K562 (cell line): Measurements from ENCODE around the gene VGLL4. TPM values are rescaled to one million over a fixed set of nuclear protein-coding genes. Genes with fewer than 3 reads are reported as not detected.

Source experiments
- ATAC-seq: fragments of 200-7000 bp; cut with Tn5 transposase; 3 replicates; pipeline ENCODE4 v1.9.1; 2020; ENCODE audit warnings: moderate library complexity
- BruUV-seq: library from RNA; stranded (reverse); fragments of 400-500 nt; replicated peaks from 2 replicates; lab custom pipeline; 2021; lab: Mats Ljungman, UMichigan
- CTCF ChIA-PET: fragments of 300-600 bp; formaldehyde crosslinking; extraction: SDS; loops from one replicate; lab custom pipeline; 2021; ENCODE audit warnings: low intra/inter-chr PET ratio; lab: Yijun Ruan, JAX
- POLR2A ChIA-PET: fragments of 300-600, 350-650 bp; sonication (Branson Sonifier 250); formaldehyde crosslinking; extraction: SDS; loops from one replicate; lab custom pipeline; 2021; ENCODE audit warnings: antibody characterized with exemption, inconsistent platforms; lab: Yijun Ruan, JAX
- DNase-seq, 4 experiments: peaks; one replicate each; pipeline versions ENCODE4 v3.0.0 to v3.0.0-alpha.2; 2011 to 2018; ENCODE audit warnings: low spot score in 3 of 4, mixed read lengths in 3 of 4; ENCODE audit errors: extremely low read depth in 1 of 4
- FAIRE-seq: peaks from 2 replicates; lab custom pipeline; 2011; peaks lifted over from hg19 to GRCh38; lab: Jason Lieb, UNC
- H2AFZ ChIP-seq: 2 replicates; pipeline ENCODE4 v1.6.0; 2011; ENCODE audit warnings: low read depth, low read length, control low read depth, inconsistent platforms
- H3K27ac ChIP-seq: fragments of 200-600 bp; 3 replicates; pipeline ENCODE4 v1.8.0; 2011; ENCODE audit warnings: low read depth, mild to moderate bottlenecking, control low read depth, inconsistent platforms, low read length, moderate library complexity, mixed read lengths; ENCODE audit errors: extremely low read depth
- H3K27me3 ChIP-seq, 2 experiments: fragments of 300-600 bp in 1 of 2; 2 replicates in 1 of 2; 3 replicates in 1 of 2; pipeline versions ENCODE4 v1.6.0 to v1.8.0; 2011; ENCODE audit warnings: inconsistent platforms in 2 of 2, low read length in 2 of 2, mild to moderate bottlenecking in 1 of 2, mixed read lengths in 1 of 2, moderate library complexity in 1 of 2; ENCODE audit not compliant: control insufficient read depth in 2 of 2, insufficient read depth in 2 of 2
- H3K36me3 ChIP-seq: fragments of 300-600 bp; 3 replicates; pipeline ENCODE4 v1.8.0; 2011; ENCODE audit warnings: mild to moderate bottlenecking, low read length, inconsistent platforms; ENCODE audit not compliant: control insufficient read depth, insufficient read depth
- H3K4me1 ChIP-seq, 2 experiments: fragments of 200-600 bp in 1 of 2; replicated peaks in 1 of 2; 2 replicates in 1 of 2; 3 replicates in 1 of 2; pipeline versions ENCODE4 v1.5.1 to v1.8.0; 2011; ENCODE audit warnings: inconsistent platforms in 2 of 2, low read length in 2 of 2, mild to moderate bottlenecking in 1 of 2, mixed read lengths in 1 of 2, moderate library complexity in 1 of 2; ENCODE audit not compliant: control insufficient read depth in 2 of 2, insufficient read depth in 2 of 2
- H3K4me2 ChIP-seq: 2 replicates; pipeline ENCODE4 v1.6.1; 2011; ENCODE audit warnings: low read length, control low read depth, inconsistent platforms, mixed read lengths; ENCODE audit not compliant: insufficient read depth
- H3K4me3 ChIP-seq: fragments of 200-600 bp; sonication (generic), shearing (Covaris generic); 2 replicates; pipeline ENCODE4 v1.5.1; 2016; ENCODE audit warnings: control low read depth, inconsistent platforms
- H3K79me2 ChIP-seq: fragments of 200-600 bp; 3 replicates; pipeline ENCODE4 v1.8.0; 2011; ENCODE audit warnings: low read length, inconsistent platforms; ENCODE audit not compliant: control insufficient read depth, insufficient read depth
- H3K9ac ChIP-seq, 2 experiments: 2 replicates each; pipeline versions ENCODE4 v1.6.0 to v1.6.1; 2011; ENCODE audit warnings: low read depth in 2 of 2, low read length in 2 of 2, control low read depth in 1 of 2, inconsistent platforms in 1 of 2, mild to moderate bottlenecking in 1 of 2, mixed read lengths in 1 of 2; ENCODE audit not compliant: insufficient read depth in 1 of 2
- H3K9me1 ChIP-seq: one replicate; pipeline ENCODE4 v1.6.0; 2011; ENCODE audit warnings: inconsistent platforms, mild to moderate bottlenecking, low read length, moderate library complexity; ENCODE audit not compliant: control insufficient read depth, insufficient read depth
- H3K9me3 ChIP-seq: replicated peaks from 2 replicates; pipeline ENCODE4 v1.5.1; 2011; ENCODE audit warnings: low read depth, low read length, inconsistent platforms; ENCODE audit not compliant: control insufficient read depth, insufficient read depth
- H4K20me1 ChIP-seq: replicated peaks from 2 replicates; pipeline ENCODE4 v1.6.1; 2011; ENCODE audit warnings: low read length, inconsistent platforms, mixed read lengths; ENCODE audit not compliant: control insufficient read depth, insufficient read depth
- EWSR1 ChIP-seq: fragments of 450-650 bp; IDR thresholded peaks from 2 replicates; pipeline ENCODE4 v1.6.1; 2018; ENCODE audit warnings: borderline replicate concordance, mild to moderate bottlenecking, low read depth, moderate library complexity; ENCODE audit not compliant: partially characterized antibody
- GATAD2B ChIP-seq: fragments of 450-650 bp; IDR thresholded peaks from 2 replicates; pipeline ENCODE4 v1.6.1; 2017; ENCODE audit warnings: mild to moderate bottlenecking, borderline replicate concordance
- HES1 ChIP-seq: fragments of 450-650 bp; IDR thresholded peaks from 2 replicates; pipeline ENCODE4 v1.6.1; 2016; ENCODE audit warnings: low read depth, mild to moderate bottlenecking, moderate library complexity
- HMG20A ChIP-seq: fragments of 450-650 bp; formaldehyde crosslinking; conservative IDR thresholded peaks from 2 replicates; pipeline ENCODE4 v1.4.0; 2020; ENCODE audit warnings: mild to moderate bottlenecking, mixed read lengths
- TCFL5 ChIP-seq: fragments of 250-450 bp; sonication (Bioruptor Pico); conservative IDR thresholded peaks from 2 replicates; pipeline ENCODE4 v1.6.1; 2021; ENCODE audit warnings: mild to moderate bottlenecking, moderate library complexity, matching md5 sums
- ZNF384 ChIP-seq: IDR thresholded peaks from 2 replicates; pipeline ENCODE4 v1.6.1; 2012; ENCODE audit warnings: low read depth, low read length, improper control_type of control experiment
- ZNF592 ChIP-seq: fragments of 450-650 bp; IDR thresholded peaks from 2 replicates; pipeline ENCODE4 v1.6.1; 2017; ENCODE audit warnings: antibody characterized with exemption, mild to moderate bottlenecking
- WGBS: fragments of 100-300 bp; shearing (Covaris generic); methylation state at CpG from one replicate; pipeline ENCODE4 v1.1.6; 2016; ENCODE audit warnings: low coverage, mixed read lengths; ENCODE audit not compliant: insufficient coverage; ENCODE audit errors: missing lambda C conversion rate; 5-methylcytosine and 5-hydroxymethylcytosine counted together
- in situ Hi-C: fragments of 300-500 bp; cut with MboI; formaldehyde crosslinking; loops from 4 replicates; pipeline ENCODE4 v1.15.0; 2018; ENCODE audit warnings: inconsistent platforms, mixed read lengths
- intact Hi-C: fragments of 100-400 bp; cut with micrococcal nuclease; formaldehyde crosslinking; loops from 2 replicates; pipeline ENCODE4 v1.14.2; 2022
- polyA plus RNA-seq, 8 experiments: library from polyadenylated mRNA; depleted of rRNA in 4 of 8; stranded (reverse) in 5 of 8; unstranded in 3 of 8; fragments of >200 nt; fragmentation: Nextera tagmentation in 2 of 8; fragmentation: Illumina TruSeq in 1 of 8; extraction: Ambion mirVana in 2 of 8; extraction: Trizol in 1 of 8; gene quantifications; 2 replicates each; pipeline versions ENCODE4 v1.2.1 to v1.2.3, GENCODE V29; 2011 to 2014; ENCODE audit warnings: inconsistent platforms in 1 of 8, missing spikeins in 1 of 8
- total RNA-seq, 7 experiments: library from RNA; depleted of rRNA in 6 of 7; stranded (reverse); fragments of >200 nt in 6 of 7; fragmentation: Illumina TruSeq in 2 of 7; extraction: Trizol in 2 of 7; gene quantifications; 2 replicates each; pipeline versions ENCODE4 v1.2.1 to v1.2.3, GENCODE V29; 2011 to 2021; ENCODE audit warnings: low replicate concordance in 1 of 7
- TF ChIP-seq, protein P1 (sequence below): fragments of 250-450 bp; sonication (Bioruptor Pico); IDR thresholded peaks from 2 replicates; pipeline ENCODE4 v1.5.0; 2021; ENCODE audit warnings: mild to moderate bottlenecking, borderline replicate concordance
- TF ChIP-seq, protein P2 (sequence below): sonication (generic); formaldehyde crosslinking; IDR thresholded peaks from 2 replicates; pipeline ENCODE4 v1.8.0; 2022; ENCODE audit warnings: missing genetic modification reagents, mild to moderate bottlenecking, borderline replicate concordance
- TF ChIP-seq, protein P3 (sequence below): fragments of 450-650 bp; formaldehyde crosslinking; IDR thresholded peaks from 2 replicates; pipeline ENCODE4 v1.4.0; 2020; ENCODE audit warnings: mild to moderate bottlenecking, moderate library complexity

The VGLL4 gene
- total and polyA plus RNA-seq, 9 of the 15 experiments (the other 6 are each of a cell fraction or from before 2014, with no cell fraction given), result 0.27 to 10.9 (median 8.6) TPM

DNA sequence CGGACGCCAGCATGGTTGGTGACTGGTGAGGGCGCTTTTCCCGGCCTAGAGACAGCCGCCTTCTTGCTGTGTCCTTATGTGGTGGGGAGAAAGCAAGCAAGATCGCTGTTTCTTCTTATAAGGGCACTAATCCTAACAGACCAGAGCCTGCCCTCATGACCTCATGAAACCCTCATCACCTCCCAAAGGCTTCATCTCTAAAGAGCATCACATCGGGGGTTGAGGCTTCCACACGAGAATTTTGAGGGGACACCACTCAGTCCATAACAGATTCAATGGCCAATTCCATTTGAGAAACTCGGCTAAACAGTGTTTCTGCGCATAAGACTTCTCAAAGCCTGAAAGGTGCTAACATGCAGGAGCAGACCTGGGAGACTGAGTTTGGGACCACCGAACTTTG lies 54.0 kb downstream of the VGLL4 start:
- BruUV-seq, result no TSS peak
- ChIA-PET POLR2A (interaction anchor here (1.0 to 1.3 kb wide), 4 partner anchors 11 to 31 kb away, joined by 3 read pairs; no protein-coding TSS in a partner anchor), CTCF (no interaction called here)
- no peaks in the 10 kb centered on the region for H3K9me3 ChIP-seq
- FAIRE-seq, result no peak
- peaks cover 0 to 6% of the 10 kb centered on the region in 2 experiments; a peak in 1 of 5 replicates for H3K27me3 ChIP-seq
- no peak overlapping the region for H3K9ac ChIP-seq
- H3K79me2 ChIP-seq, result no peaks in the 10 kb centered on the region
- no peaks in the 10 kb centered on the region for H3K36me3 ChIP-seq
- no peak overlapping the region for H3K4me3 ChIP-seq
- no peak overlapping the region for H3K4me2 ChIP-seq
- ATAC-seq, result no peak
- in situ Hi-C loops, result no loop called here
- intact Hi-C loops, result loop anchor here (5.0 kb wide), 1 partner anchor 53 kb away; the partner anchor contains the start of gene VGLL4
- no peak overlapping the region for H3K27ac ChIP-seq
- no peak overlapping the region for H2AFZ ChIP-seq
- H3K9me1 ChIP-seq, result no peaks in the 10 kb centered on the region
- H3K4me1 ChIP-seq, result no peaks in the 10 kb centered on the region
- WGBS, result 36% methylated on average over 11 of the region's 11 CpGs
- DNase-seq, result no peak
- H4K20me1 ChIP-seq, result peaks cover 9% of the 10 kb centered on the region
- TF ChIP-seq TCFL5 (CRISPR knock-in tag) (no peak), HES1 (no peak), HMG20A (CRISPR knock-in tag) (no peak), EWSR1 (no peak), GATAD2B (no peak), ZNF384 (no peak), ZNF592 (no peak)
- TF ChIP-seq, protein P1, sequence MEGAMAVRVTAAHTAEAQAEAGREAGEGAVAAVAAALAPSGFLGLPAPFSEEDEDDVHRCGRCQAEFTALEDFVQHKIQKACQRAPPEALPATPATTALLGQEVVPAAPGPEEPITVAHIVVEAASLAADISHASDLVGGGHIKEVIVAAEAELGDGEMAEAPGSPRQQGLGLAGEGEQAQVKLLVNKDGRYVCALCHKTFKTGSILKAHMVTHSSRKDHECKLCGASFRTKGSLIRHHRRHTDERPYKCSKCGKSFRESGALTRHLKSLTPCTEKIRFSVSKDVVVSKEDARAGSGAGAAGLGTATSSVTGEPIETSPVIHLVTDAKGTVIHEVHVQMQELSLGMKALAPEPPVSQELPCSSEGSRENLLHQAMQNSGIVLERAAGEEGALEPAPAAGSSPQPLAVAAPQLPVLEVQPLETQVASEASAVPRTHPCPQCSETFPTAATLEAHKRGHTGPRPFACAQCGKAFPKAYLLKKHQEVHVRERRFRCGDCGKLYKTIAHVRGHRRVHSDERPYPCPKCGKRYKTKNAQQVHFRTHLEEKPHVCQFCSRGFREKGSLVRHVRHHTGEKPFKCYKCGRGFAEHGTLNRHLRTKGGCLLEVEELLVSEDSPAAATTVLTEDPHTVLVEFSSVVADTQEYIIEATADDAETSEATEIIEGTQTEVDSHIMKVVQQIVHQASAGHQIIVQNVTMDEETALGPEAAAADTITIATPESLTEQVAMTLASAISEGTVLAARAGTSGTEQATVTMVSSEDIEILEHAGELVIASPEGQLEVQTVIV (CRISPR knock-in tag), result no peak
- TF ChIP-seq, protein P2, sequence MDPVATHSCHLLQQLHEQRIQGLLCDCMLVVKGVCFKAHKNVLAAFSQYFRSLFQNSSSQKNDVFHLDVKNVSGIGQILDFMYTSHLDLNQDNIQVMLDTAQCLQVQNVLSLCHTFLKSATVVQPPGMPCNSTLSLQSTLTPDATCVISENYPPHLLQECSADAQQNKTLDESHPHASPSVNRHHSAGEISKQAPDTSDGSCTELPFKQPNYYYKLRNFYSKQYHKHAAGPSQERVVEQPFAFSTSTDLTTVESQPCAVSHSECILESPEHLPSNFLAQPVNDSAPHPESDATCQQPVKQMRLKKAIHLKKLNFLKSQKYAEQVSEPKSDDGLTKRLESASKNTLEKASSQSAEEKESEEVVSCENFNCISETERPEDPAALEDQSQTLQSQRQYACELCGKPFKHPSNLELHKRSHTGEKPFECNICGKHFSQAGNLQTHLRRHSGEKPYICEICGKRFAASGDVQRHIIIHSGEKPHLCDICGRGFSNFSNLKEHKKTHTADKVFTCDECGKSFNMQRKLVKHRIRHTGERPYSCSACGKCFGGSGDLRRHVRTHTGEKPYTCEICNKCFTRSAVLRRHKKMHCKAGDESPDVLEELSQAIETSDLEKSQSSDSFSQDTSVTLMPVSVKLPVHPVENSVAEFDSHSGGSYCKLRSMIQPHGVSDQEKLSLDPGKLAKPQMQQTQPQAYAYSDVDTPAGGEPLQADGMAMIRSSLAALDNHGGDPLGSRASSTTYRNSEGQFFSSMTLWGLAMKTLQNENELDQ (CRISPR knock-in tag), result no peak
- TF ChIP-seq, protein P3, sequence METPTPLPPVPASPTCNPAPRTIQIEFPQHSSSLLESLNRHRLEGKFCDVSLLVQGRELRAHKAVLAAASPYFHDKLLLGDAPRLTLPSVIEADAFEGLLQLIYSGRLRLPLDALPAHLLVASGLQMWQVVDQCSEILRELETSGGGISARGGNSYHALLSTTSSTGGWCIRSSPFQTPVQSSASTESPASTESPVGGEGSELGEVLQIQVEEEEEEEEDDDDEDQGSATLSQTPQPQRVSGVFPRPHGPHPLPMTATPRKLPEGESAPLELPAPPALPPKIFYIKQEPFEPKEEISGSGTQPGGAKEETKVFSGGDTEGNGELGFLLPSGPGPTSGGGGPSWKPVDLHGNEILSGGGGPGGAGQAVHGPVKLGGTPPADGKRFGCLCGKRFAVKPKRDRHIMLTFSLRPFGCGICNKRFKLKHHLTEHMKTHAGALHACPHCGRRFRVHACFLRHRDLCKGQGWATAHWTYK, result no peak
